GM21367 (cell line): Measurements from ENCODE around the gene HSF4.

ENCODE experiments used
- ATAC-seq: cut with Tn5 transposase; IDR thresholded peaks from one replicate; pipeline ENCODE4 v1.9.1; 2021; ENCODE audit not compliant: unreplicated experiment

Gene HSF4

DNA sequence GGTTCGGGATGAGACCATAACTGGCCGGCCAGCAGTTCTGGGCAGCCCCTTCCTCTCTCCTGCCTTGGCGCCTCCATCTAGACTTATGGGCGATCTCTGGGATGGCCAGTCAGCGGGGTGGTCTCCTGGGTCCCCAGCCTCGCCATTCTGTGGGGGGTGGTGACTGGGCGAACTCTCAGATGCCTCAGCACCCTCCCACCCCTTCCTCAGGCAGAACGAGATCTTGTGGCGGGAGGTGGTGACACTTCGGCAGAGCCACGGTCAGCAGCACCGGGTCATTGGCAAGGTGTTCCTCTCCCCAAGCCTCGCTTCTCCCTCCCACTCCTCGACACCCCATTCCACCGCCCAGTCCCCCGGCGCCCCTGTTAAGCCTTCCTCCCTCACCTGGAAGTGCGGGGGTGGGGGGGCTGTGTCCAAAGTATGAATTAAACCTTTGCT lies 1.6 kb downstream of the HSF4 start:
- ATAC-seq = no peak

DNA sequence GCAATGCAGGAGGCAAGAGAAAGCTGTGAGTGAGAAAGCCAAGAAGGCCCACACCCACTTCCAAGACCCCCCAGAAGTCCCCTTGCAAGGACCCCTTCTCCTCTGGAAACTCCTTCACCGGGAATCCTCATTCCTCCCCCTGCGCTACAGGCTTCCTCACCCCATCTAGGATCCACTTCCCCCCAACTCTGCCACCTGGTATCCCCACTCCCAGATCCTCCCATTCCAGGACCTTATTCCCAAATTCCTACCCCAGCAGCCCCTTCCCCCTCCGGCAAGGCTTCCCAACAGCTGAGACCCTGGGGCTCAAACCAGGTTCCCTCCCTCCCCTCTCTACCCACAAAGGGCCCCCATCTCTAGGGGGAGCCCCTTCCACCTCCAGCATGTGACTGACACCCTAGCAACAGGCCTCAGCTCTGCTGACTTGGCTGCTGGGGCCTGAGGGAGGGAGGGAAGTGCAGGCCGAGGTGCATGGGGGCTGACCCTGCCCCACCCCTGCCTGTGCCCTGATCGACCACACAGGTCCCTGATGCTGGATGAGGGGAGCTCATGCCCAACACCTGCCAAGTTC lies 2.1 kb downstream of the HSF4 start:
- ATAC-seq = no peak

DNA sequence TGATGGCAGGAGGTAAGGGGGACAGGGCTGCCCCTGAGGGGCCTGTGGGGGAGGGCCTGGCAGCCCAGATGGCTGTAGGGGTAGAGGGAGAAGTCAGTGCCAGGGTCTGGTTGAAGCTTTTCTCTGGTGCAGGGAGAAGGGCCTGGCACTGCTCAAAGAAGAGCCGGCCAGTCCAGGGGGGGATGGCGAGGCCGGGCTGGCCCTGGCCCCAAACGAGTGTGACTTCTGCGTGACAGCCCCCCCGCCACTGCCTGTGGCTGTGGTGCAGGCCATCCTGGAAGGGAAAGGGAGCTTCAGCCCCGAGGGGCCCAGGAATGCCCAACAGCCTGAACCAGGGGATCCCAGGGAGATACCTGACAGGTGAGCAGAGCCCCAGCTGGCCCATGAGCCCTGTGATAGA lies 3.0 kb downstream of the HSF4 start:
- ATAC-seq = no peak

DNA sequence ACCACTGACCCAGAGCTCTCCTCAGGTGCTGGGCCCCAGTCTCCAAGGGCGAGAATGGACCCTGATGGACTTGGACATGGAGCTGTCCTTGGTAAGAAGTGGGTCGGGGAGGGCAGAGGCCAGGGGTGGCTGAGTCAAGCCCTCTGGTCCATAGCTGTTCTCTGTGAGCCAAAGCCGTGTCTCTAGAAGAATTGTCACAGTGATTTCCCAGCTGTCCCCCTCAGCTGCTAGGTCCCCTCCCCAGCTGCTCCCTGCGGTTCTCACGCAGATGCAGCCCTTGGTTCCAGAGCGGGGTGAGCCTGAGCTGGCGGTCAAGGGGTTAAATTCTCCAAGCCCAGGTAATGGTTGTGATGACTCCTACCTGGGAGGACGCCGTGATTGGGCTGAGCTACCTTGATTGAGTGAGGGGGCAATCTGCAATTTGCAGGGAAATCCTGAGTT lies 4.5 kb downstream of the HSF4 start:
- ATAC-seq = no peak

DNA sequence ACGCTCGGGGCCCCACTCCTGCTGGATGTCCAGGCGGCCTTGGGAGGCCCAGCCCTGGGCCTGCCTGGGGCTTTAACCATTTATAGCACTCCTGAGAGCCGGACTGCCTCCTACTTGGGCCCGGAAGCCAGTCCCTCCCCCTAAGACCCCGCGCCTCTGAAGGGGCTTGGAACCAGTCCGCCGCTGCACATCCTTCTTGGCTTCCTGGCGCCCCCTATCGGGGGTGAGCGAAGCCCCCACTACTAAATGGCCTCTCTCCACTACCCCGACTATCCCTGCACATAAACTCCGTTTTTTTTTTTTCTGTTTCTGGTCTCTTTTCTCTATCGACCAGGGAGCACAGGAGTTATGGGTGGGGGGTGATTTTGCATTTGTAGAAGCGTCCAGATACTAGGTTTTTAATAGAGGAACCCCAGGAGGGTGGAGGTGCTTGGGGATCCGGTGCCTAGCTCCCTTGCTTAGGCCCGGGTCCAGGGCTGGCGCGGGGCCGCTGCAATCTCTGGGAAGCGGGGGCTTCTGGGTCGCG lies 5.2 kb downstream of the HSF4 start:
- ATAC-seq = no peak

DNA sequence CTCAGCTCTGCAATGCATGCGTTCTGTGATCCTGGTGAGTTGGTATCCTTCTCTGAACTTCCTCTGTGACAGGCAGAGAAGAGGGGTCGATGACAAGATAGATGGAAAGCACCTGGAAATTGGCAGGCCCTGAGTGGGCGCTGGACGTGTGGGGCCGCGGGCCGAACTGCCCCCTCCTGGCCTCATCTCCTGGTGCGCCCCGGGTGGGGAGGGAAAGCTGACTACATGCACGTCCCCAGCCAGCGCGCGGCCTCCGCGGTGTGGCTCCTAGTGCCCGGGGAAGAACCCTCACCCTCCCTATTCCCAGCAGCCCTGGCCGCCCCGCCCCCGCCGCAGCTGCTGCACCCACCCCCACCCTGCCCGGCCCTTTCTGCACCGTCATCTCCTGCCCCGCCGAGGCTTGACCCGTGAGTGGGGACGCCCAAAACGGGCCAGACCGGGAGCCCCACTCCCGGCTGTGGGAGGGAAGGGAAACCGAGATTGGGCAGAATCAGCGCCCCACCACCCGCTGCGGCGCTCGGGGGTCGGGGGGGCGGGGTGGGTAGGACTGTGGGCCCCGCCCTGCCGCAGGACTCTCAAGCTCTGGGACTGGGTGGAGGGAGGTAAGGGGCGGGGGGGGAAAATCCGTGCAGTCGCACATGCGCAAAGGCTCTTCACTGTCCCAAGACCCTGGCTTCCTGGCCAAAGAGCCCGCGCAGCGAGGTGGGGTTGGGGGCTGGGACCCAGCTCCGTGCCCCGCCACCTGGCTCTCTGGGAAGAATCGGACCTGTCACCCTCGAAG lies 5.8 kb downstream of the HSF4 start, which contains the start of gene NOL3:
Gene NOL3, plus strand, starts transcription at position 371 of the 781 bp plus-strand sequence.
- peak; percentile 26 for ATAC-seq

DNA sequence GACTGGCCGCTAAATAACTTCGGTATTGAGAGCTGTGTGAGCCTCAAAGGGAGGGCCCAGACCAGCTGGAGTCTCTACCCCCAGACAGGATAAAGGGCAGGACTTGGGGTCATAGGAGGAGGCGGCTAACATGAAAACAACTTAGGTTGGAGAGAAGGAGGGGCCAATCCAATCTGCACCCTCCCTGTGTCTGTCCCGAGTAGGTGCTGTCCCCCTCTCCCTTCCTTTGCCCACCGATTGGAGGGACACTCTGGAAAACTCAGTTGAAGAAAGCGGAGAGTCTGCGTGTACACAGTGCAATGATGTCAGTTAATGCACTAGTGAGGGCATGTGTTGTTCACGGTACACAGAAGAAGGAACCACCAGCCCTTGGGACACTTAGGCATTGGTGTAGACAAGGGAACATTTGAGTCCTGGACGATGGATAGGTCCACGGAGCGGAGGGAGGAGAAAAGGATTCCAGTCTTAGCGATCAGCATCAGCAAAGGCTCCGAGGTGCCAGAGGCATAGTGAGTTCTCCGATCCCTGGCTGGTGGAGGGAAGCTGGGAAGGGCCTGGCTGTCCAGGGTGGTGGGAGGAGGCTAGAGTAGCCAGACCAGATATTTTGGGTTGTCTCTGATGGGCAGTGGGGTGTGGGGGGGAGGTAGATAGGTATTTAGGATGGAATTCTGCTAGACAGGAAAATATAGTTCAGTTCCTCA lies 6.6 kb downstream of the HSF4 start:
- ATAC-seq = peak; percentile 1

DNA sequence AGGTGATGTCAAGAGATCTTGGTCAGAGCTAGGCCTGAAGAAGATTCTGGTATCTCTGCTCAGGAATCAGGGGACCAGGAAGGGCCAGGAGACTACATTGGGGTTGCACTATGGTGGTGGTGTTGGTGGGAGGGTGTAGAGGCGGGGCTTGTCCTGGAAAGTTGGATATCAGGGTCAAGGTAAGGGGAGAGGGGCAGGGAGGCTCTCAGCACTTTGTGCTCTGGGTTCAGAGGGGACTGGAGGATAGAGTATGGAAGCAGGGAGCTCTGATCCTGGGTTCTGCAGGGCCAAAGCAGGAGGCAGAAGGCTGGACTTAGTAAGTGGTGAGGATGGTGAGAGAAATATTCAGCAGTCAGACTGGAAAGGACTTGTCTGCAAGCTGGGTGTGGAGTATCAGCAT lies 8.8 kb downstream of the HSF4 start:
- no peak for ATAC-seq

DNA sequence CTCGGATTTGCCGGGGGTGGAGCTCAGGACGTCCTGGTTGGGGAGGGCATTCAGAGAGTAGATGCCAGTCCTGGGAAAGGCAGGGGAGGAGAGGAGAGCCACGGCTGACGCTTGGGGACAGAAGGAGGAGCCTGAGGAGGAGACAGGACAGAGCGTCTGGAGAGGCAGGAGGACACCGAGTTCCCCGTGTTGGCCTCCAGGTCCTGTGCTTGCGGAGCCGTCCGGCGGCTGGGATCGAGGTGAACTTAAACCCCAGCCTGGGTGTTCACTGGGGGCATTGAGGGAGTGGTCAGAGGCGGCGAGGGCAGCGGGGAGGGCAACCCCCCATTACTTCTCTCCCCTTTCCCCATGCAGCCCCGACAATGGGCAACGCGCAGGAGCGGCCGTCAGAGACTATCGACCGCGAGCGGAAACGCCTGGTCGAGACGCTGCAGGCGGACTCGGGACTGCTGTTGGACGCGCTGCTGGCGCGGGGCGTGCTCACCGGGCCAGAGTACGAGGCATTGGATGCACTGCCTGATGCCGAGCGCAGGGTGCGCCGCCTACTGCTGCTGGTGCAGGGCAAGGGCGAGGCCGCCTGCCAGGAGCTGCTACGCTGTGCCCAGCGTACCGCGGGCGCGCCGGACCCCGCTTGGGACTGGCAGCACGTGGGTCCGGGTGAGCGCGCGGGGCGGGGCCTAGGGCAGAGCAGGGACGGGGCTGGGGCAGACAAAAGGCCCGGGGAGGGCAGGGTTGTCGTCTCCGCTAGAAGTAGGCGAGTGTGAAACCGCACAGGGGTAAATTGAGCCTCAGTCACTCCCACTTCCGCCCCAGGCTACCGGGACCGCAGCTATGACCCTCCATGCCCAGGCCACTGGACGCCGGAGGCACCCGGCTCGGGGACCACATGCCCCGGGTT lies 9.5 kb downstream of the HSF4 start:
- ATAC-seq = peak; percentile 31

DNA sequence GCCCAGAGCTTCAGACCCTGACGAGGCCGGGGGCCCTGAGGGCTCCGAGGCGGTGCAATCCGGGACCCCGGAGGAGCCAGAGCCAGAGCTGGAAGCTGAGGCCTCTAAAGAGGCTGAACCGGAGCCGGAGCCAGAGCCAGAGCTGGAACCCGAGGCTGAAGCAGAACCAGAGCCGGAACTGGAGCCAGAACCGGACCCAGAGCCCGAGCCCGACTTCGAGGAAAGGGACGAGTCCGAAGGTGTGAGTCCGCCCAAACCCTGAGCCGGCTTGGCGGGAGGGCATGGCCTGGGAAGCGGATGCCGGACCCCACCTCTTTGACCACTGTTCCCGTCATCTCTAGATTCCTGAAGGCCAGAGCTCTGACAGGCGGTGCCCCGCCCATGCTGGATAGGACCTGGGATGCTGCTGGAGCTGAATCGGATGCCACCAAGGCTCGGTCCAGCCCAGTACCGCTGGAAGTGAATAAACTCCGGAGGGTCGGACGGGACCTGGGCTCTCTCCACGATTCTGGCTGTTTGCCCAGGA lies 10.2 kb downstream of the HSF4 start:
- ATAC-seq = no peak

DNA sequence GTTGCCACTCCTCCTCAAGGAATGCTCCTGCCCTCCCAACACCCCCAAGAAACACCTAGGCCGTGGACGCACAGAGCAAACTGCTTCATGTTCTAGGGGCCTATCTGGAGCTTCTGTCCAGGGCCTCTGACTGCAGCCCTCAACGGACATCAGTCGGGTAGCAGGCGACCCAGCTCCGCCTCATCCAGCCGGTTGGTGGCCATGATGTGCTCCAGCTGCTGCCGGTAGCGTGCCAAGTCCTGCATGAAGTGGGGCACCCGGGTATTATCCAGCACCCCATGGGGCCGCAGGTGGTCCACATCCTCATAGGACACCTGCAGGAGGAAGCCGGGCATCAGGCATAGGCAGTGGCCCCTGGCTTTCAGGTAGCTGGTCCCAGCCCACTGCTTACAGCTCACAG lies 12.1 kb downstream of the HSF4 start:
- no peak for ATAC-seq

DNA sequence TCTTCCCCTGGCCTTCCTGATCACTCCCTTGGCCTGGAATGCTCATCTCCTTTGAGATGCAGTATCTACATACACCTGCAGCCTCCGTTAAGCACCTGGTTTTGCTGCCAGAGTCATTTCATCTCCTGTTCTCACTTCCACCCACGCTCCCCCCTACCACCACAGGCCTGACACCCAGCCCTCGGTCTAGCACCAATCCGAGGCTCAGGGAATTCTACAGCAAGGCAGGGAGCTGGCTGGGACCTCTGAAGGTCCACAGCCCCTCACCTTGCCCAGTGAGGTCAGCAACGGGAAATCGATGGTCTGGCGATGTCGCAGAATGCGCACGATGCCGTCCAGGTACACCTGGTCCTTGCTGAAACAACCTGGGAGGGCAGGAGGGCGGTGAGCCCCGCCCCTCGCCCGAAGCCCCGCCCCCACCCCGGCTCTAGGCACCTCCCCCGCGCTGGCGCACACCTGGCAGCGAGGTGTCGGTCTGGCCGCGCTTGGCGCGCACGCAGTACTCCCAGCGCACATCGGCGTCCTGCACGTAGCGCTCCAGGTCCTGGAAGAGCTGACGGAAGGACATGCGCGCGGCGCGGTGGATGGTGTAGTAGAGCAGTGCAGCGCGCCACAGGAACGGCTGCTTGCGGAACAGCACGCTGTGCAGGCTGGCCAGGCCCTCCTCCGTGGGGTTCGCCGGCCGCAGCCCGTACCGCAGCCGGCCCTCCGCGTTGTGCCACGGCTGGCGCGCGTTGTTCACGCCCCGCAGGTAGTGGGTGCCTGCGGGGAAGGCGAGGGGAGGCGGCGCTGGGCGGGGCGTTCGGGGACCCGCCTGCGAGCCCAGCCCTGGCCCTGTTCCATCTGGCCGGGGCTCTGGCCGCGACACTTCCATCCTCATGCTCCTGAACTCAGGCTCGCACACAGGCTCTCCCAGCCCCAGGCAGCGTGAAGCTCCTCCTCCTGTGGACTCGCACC lies 13.5 kb downstream of the HSF4 start:
- ATAC-seq = no peak

DNA sequence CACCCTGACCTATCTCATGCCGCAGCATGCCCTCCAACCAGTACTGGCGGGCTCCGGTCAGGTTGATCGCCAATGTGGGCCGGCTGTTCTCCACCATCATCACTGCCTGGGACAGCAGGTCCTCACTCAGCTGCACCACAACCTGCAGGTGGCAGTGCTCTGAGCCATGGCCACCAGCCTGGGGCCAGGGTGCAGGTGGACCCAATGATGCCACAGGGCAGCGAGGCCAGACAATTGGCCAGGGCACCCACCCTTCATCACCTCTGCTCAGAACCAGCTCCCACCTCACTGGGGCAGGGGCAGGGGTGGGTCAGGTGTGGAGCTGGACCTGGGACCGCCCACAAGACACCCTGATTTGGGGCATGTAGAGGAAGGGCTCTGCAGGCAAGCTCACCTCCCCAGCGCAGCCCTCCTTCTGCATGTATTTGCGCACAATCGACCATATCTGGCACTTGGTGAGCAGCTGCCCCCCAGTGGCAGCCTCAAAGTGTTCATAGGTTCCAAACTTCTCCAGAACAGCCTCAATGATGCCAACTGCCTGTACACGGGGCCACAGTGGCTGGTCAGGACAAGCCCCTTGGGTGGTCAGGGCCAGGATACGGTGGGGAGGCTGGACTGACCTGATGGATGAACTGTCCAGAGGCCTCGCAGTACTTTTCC lies 15.0 kb downstream of the HSF4 start:
- no peak for ATAC-seq

DNA sequence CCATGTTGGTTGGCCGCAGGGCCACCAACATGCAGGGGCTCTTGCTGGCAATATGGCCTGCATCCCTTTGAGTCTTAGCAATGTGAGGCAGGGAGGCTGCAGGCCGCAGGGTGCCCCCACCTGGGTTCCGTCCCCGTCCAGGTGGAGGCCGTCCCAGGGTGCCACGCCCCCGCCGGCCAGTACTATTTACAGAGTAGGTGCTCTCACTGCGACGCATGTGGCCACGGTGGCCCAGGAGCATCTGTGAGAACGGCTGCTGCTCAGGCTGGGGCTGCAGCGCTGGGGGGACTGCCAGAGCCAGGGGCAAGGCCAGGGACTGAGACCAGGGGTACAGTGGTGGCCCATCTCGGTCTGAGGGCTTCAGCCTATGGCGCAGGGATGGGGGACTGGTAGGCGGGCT lies 15.6 kb downstream of the HSF4 start:
- no peak for ATAC-seq

DNA sequence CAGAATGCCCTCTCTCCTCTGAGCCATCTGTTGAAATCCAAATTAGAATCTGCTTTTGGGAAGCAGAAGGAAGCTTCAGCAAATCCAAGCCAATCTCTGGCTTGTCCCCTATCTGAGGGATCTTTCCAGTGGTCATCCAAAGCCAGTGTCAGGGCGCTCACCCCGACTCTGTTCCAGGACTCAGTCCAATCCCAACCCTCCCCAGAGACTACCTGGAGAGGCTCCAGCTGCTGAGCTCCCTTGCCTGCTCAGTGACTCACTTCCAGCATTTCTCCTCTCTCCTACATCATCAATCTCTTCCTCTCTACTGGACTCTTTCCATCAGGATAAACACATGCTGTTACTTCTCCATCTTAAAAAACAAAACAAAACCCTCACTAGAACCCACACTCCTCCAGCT lies 16.8 kb downstream of the HSF4 start:
- ATAC-seq = no peak

DNA sequence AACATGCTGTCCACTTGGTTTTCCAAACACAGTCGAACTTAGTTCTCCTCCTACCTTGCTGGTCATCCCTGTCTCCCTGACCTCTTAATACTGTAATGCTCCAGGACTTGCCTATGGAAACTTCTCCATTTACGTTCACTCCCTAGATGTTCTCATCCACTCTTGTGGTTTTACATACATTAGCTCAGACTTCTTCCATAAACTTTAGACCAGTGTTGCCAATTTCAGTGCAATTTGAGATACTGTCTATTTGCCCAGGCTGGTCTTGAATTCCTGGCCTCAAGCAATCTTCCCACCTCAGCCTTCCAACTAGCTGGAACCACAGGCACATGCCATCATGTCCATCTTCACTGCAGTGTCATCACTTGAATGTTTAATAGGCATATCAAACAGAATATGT lies 17.7 kb downstream of the HSF4 start:
- ATAC-seq = no peak

DNA sequence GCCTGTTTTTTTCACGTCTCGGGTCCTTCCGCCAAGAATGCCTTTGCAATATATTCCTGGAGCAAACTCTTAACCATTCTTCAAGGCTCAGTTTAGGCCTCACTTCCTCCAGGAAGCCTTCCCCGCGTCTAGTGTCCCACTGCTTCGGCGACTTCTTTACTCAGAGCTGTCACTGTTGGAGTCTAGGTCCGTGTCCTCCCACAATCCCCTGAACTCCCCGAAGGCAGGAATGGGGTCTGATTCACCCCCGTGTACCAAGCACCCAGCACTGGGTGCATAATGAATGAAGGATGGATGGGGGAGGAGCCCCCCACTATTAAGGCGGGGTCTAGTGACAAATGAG lies 18.7 kb downstream of the HSF4 start:
- ATAC-seq = no peak

DNA sequence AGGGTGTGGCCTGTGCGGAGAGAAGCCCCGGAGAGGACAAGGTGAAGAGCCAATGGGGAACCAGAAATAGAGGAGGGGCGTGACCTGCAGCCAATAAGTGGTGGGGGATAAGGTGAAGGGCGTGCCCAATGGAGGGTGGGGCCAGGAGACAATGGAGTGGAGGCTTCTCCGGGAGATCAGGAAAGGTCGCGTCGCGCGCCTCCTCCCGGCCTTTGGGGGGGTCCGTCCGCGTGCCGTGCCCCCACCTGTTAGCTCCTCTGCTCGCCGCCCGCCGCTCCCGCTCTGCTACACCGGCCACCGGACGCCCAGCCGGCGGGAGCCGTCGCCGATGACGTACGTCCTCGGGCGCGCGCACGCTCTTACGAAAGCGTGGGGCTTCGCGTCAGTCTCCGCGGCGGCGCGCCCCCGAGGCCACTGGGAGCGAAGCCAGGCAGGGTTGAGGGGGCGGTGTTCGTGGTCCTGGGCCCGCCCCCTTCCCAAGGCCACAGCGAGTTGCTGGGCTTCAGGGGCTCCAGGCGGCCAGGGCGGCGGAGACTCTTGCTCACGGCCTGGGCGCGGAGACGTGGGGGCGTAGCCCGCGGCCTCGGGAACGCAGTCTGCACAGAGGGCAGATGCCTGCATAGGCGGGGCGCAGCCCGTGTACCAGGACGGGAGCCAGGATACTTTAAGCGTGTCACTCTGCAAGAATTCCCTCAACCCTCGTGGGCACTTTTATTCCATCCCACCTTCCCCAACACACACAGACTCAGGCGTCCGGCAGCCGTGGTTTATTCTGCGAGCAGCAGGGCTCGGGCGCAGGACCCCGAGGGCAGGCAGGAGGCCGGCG lies 19.3 kb downstream of the HSF4 start, which contains the start of gene MATCAP1:
Gene MATCAP1, minus strand, starts transcription at position 337 of the 826 bp plus-strand sequence. CDS start 3,353 bp downstream, outside the sequence.
- peak; percentile 79 for ATAC-seq
